ENCODE results near the gene NFYB. TPM values are rescaled to one million over a fixed set of nuclear protein-coding genes. Genes with fewer than 3 reads are reported as not detected.
A peak's percentile ranks its signal among the peaks of the same experiment; 100 is the strongest.

NFYB gene
- total RNA-seq, 4 donors from 2014 or later: 16.5 to 35.1 (median 21.4) TPM

- Histone ChIP-seq H3K9me3 (peaks cover 0 to 9% (median 8%) of the 10 kb centered on the region in 3 donors), H3K36me3 (no peaks in the 10 kb centered on the region), H3K4me1 (peaks cover 5 to 8% of the 10 kb centered on the region in 2 donors), H3K27me3 (no peaks in the 10 kb centered on the region), H3K27ac (peak overlapping the region; percentile 15 to 64 (median 58)), H3K4me3 (no peak overlapping the region)
- DNase-seq (peak; percentile 55 to 77), ATAC-seq (peak; percentile 55 to 79)
- TF ChIP-seq CTCF (IDR thresholded peaks at IDR 0.05 in 4 of 5, conservative IDR thresholded peaks at IDR 0.05 in 1 of 5) (no peak), POLR2A (IDR thresholded peaks at IDR 0.05) (no peak)
- intact Hi-C loops (cut with DNase I; ENCODE audit: low total_unique reads): no loop called here
- in situ Hi-C loops (cut with MboI; ENCODE audit: low sequenced_read_pairs in 4 of 4): loop anchor here in 2 of 4 donors (25.0 kb wide), 1 partner anchor 1205 kb away; no protein-coding TSS in a partner anchor
These were observed 44.1 kb upstream of the NFYB start for GRCh38 chr12:104182144-104182543.

- peak overlapping the region in 3 of 4 donors; percentile 52 to 64 (median 63) for H3K27ac ChIP-seq
- H3K27me3 ChIP-seq: no peaks in the 10 kb centered on the region
- ATAC-seq (no peak), DNase-seq (no peak)
- peaks cover 0 to 9% (median 8%) of the 10 kb centered on the region in 3 donors for H3K9me3 ChIP-seq
- in situ Hi-C loops (cut with MboI; ENCODE audit: low sequenced_read_pairs in 4 of 4): loop anchor here in 2 of 4 donors (25.0 kb wide), 1 partner anchor 1206 kb away; no protein-coding TSS in a partner anchor
- peaks cover 5 to 14% of the 10 kb centered on the region in 2 donors for H3K4me1 ChIP-seq
- TF ChIP-seq CTCF (IDR thresholded peaks at IDR 0.05 in 4 of 5, conservative IDR thresholded peaks at IDR 0.05 in 1 of 5): no peak
- no peak for TF ChIP-seq POLR2A (IDR thresholded peaks at IDR 0.05)
- no peaks in the 10 kb centered on the region for H3K36me3 ChIP-seq
- intact Hi-C loops (cut with DNase I; ENCODE audit: low total_unique reads): no loop called here
- H3K4me3 ChIP-seq: no peak overlapping the region
These were observed 43.3 kb upstream of the NFYB start for GRCh38 chr12:104181313-104181712.

- peaks cover 0 to 9% (median 8%) of the 10 kb centered on the region in 3 donors for H3K9me3 ChIP-seq
- DNase-seq (no peak), ATAC-seq (no peak)
- H3K27me3 ChIP-seq: no peaks in the 10 kb centered on the region
- in situ Hi-C loops (cut with MboI; ENCODE audit: low sequenced_read_pairs in 4 of 4) (loop anchor here in 2 of 4 donors (25.0 kb wide), 1 partner anchor 1207 kb away; no protein-coding TSS in a partner anchor), intact Hi-C loops (cut with DNase I; ENCODE audit: low total_unique reads) (no loop called here)
- H3K4me3 ChIP-seq: no peak overlapping the region
- peak overlapping the region in 1 of 4 donors; percentile 63 for H3K27ac ChIP-seq
- no peaks in the 10 kb centered on the region for H3K36me3 ChIP-seq
- no peak for TF ChIP-seq POLR2A (IDR thresholded peaks at IDR 0.05)
- TF ChIP-seq CTCF (IDR thresholded peaks at IDR 0.05 in 4 of 5, conservative IDR thresholded peaks at IDR 0.05 in 1 of 5): no peak
- peaks cover 5 to 14% of the 10 kb centered on the region in 2 donors for H3K4me1 ChIP-seq
These were observed 42.4 kb upstream of the NFYB start for GRCh38 chr12:104180374-104180773.

- no peaks in the 10 kb centered on the region for H3K27me3 ChIP-seq
- intact Hi-C loops (cut with DNase I; ENCODE audit: low total_unique reads): no loop called here
- DNase-seq (peak; percentile 53 to 75), ATAC-seq (peak; percentile 81 to 83)
- peak overlapping the region; percentile 66 to 72 (median 69) for H3K27ac ChIP-seq
- H3K9me3 ChIP-seq: no peaks in the 10 kb centered on the region
- H3K4me3 ChIP-seq: no peak overlapping the region
- H3K4me1 ChIP-seq: peaks cover 5 to 14% of the 10 kb centered on the region in 2 donors
- in situ Hi-C loops (cut with MboI; ENCODE audit: low sequenced_read_pairs in 4 of 4): loop anchor here in 2 of 4 donors (25.0 kb wide), 1 partner anchor 1209 kb away; no protein-coding TSS in a partner anchor
- TF ChIP-seq CTCF (IDR thresholded peaks at IDR 0.05 in 4 of 5, conservative IDR thresholded peaks at IDR 0.05 in 1 of 5) (no peak), POLR2A (IDR thresholded peaks at IDR 0.05) (no peak)
- no peaks in the 10 kb centered on the region for H3K36me3 ChIP-seq
These were observed 39.9 kb upstream of the NFYB start for GRCh38 chr12:104177663-104178501.

Data from gastrocnemius medialis (tissue), 4 donors.